GM12873 (cell line): ENCODE data around the gene DIP2C.

Source experiments
- CTCF ChIP-seq: IDR thresholded peaks from 2 replicates; pipeline ENCODE4 v1.5.1; 2012; ENCODE audit warnings: low read depth, mild to moderate bottlenecking, moderate library complexity, low read length, control low read depth; ENCODE audit not compliant: insufficient read depth; ENCODE audit errors: missing control alignments

Gene DIP2C

GRCh38 chr10:526651-527312, 162.7 kb downstream of the DIP2C start:
- no peak for TF ChIP-seq CTCF

GRCh38 chr10:525565-526315, 163.7 kb downstream of the DIP2C start:
- no peak for TF ChIP-seq CTCF

GRCh38 chr10:523925-524324, 165.5 kb downstream of the DIP2C start:
- TF ChIP-seq CTCF, result no peak

- TF ChIP-seq CTCF, result no peak
Observed at GRCh38 chr10:522350-522749, 167.1 kb downstream of the DIP2C start.

GRCh38 chr10:521261-522250, 167.9 kb downstream of the DIP2C start:
- no peak for TF ChIP-seq CTCF

- TF ChIP-seq CTCF, result no peak
Observed at GRCh38 chr10:520402-520787, 169.1 kb downstream of the DIP2C start.
